Subcutaneous adipose tissue (tissue), 4 donors: ENCODE data around the gene YIF1B. TPM values are rescaled to one million over a fixed set of nuclear protein-coding genes. Genes with fewer than 3 reads are reported as not detected.

Experiments used
- total RNA-seq, 4 donors: library from RNA; depleted of rRNA; stranded (reverse); fragments of >200 nt; gene quantifications; one replicate each; pipeline ENCODE4 v1.1.0, GENCODE V29; 2016
- TF ChIP-seq, protein P1 (sequence below): fragments of 450-650 bp; IDR thresholded peaks from one replicate; pipeline ENCODE4 v1.5.1; 2016; ENCODE audit warnings: low read depth, mild to moderate bottlenecking, control low read depth, antibody characterized with exemption, moderate library complexity

YIF1B gene
- total RNA-seq, 4 donors from 2014 or later: 14.5 to 28.7 (median 19.5) TPM

DNA sequence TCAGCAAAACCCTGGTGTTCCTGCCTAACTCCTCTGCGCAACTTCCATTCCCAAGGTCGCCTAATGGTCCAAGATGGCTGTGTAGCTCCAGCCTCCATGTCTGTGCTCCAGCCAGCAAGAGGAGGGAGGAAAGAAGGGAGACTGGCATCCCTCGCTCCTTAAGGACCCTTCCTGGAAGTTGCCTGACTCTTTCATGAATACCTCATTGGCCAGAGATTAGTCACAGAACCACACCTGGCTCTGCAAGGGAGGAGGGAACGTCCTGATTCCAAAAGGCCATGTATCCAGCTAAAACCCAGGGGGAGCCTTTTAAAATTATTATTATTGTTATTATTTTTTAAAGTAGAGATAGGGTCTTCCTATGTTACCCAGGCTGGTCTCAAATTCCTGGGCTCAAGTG, 8.7 kb upstream of the YIF1B start:
- TF ChIP-seq, protein P1, sequence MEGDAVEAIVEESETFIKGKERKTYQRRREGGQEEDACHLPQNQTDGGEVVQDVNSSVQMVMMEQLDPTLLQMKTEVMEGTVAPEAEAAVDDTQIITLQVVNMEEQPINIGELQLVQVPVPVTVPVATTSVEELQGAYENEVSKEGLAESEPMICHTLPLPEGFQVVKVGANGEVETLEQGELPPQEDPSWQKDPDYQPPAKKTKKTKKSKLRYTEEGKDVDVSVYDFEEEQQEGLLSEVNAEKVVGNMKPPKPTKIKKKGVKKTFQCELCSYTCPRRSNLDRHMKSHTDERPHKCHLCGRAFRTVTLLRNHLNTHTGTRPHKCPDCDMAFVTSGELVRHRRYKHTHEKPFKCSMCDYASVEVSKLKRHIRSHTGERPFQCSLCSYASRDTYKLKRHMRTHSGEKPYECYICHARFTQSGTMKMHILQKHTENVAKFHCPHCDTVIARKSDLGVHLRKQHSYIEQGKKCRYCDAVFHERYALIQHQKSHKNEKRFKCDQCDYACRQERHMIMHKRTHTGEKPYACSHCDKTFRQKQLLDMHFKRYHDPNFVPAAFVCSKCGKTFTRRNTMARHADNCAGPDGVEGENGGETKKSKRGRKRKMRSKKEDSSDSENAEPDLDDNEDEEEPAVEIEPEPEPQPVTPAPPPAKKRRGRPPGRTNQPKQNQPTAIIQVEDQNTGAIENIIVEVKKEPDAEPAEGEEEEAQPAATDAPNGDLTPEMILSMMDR: no peak

DNA sequence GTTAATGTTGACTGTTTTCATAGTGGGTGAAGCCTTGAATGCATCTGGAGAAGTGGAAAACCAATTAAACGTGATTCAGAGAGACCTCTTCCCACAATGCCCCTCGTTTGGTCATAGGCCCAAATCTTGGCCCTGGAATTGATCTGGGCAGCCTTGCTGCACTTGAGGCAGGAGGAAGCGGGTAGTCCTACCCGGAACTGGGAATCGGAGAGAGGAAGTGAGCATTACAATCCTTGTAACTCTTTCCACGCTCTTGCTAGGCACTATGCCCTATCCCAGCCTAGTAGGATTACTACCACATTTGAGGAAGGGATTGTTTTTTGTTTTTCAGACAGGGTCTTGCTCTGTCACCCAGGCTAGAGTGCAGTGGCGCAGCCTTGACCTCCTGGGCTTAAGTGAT, 7.5 kb upstream of the YIF1B start:
- TF ChIP-seq, protein P1: no peak

DNA sequence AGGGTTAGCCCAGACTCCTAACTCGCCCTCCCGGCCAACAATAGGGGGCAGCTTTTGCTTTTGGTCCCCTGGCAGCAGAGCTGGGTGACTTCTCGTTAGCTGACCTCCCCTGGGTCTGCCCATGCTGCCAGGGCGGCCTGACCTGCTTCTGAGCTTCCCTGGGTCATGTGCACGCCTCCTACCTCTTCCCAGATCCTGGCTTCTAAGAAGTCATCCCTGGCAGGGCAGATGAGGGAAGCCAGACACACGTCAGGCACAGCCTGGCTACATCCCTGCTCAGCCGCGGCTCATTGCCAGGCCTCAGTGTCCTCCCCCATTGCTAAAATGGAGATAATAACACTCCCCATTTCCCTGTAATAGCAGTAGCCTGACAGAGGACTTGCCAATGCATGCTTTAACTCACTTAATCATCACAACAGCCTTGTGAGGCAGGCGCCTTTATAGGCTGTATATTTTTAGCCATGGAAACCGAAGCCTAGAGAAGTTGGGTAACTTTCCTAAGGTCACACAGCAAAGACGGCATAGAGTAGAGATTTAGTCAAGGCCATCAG, 6.0 kb upstream of the YIF1B start:
- TF ChIP-seq, protein P1: no peak

DNA sequence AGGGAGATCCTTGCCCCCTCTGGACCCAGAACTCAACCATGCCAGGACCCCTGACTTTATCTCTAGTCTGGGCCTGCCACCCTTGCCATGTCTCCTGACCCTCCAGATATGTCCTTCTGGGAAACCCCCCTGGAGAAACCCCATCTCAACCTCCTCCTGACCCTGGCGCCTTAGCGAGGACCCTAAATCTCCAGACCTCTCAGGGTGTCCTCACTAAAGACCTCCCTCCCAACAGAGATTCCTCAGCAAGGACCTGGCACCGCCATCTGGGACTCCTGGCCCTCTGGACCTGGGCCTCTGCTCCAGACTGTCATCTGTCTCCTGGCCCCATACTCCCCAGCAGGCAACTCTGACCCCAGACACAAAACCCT, 5.2 kb upstream of the YIF1B start:
- TF ChIP-seq, protein P1: no peak

DNA sequence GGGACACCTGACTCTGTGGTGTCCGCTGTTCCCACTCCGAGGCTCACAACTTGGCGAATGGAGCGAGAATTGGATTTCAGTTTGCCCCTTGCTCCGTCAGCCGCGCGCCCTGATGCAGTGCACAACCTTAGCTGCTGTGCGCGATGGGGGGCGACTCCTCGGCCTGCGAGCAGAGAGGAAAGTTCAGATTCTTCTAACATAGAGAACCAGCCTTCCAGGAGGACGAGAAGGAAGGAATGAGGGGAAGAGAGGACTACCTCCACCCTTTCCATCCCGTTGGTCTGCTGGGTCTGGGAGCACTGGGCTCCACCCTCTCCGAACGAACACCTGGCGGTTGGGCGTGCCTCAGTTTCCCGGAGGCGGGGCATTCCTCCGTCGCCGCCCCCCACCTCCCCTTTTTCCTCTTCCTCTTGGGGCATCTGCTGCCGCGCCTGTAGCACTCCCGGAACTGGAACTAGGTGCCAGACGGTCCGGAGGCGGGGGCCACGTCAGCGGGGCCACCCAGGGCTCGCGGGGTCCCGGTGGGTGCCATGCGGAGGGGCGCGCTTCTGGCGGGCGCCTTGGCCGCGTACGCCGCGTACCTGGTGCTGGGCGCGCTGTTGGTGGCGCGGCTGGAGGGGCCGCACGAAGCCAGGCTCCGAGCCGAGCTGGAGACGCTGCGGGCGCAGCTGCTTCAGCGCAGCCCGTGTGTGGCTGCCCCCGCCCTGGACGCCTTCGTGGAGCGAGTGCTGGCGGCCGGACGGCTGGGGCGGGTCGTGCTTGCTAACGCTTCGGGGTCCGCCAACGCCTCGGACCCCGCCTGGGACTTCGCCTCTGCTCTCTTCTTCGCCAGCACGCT, 3.9 kb upstream of the YIF1B start, which contains the start of gene KCNK6:
Gene KCNK6, plus strand, starts transcription at position 425 of the 838 bp plus-strand sequence. Its CDS starts 106 bp downstream, at position 531.
- TF ChIP-seq, protein P1: no peak

DNA sequence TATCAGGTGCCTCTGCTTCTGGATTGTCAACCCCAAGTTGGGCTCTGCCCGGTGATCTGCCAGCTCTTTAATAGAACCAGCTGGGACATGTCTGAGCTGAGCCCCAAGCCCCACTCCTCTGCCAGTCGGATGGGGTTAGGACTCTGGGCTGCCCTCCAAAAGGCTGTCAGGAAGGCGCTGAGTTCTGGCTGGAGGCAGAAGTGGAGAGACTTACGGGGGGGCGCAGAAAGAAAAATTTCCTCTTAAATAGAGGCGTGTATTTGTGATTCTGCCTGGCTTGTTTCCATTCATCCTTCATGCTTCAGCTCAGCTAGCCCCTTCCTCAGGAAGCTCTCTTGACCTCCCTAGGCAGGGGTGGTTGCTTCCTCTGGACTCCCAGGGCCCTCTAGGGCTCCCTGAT, 2.9 kb upstream of the YIF1B start:
- TF ChIP-seq, protein P1: no peak

DNA sequence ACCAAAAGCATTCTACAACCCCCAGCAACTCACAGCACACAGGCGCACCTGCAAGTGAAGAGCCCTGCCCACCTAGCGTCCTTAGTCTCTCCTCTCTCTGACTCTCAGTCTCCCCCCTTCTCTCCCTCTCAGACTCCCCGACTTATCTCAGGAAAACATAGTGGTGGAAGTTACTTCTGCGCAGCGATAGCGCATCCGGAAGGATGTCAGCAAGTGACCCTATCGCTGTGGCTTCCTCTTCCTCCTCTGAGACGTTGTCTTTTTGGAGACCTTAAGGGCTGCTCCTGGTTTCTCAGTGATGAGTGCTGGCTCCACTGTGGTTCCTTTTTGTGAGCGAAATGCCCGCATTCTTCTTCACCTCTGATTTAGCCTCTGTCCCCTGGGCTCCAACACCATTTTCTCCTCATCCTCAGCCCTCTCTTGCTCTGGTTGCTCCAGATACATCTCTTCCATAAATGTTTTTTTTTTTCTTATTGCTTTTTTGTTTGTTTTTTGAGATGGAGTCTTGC, 1.4 kb upstream of the YIF1B start:
- TF ChIP-seq, protein P1: no peak
